ENCODE results near the gene CASZ1.

The CASZ1 gene

DNA sequence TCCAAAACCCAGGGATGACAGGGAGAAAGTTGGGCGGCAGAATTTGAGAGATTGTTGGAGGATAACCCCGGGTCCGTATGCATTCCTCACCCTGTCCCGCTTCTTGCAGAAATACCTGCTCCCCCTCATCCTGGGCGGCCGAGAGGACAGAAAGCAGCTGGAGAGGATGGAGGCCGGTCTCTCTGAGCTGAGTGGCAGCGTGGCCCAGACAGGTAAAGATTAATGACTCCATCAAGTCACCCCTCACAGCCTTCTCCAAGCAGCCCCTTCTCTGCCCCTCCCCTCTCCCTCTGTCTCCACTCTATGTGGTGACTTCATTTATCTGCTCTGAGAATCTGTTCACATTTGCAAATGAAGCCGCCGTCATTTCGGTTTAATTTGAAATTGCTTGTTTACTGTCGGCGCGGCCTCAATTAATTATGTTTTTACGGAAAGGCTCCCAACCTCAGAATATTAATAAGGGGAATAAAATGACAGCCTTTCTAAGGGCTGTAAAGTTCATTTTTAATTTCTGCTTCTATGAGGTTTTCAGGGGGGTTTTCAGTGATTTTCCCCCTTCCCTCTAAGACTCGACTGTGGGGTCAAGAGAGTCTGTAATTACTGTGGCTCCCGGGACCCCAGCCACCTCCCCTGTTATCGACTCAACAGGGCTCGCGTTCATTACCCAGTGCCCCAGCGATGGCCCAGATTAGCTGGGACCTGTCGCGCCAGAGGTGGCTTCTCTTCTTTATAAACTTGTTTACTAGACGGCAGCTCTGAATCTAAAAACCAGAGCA is 173.3 kb downstream of the CASZ1 start:
- no peak for DNase-seq (ENCODE audit: low read depth)

DNA sequence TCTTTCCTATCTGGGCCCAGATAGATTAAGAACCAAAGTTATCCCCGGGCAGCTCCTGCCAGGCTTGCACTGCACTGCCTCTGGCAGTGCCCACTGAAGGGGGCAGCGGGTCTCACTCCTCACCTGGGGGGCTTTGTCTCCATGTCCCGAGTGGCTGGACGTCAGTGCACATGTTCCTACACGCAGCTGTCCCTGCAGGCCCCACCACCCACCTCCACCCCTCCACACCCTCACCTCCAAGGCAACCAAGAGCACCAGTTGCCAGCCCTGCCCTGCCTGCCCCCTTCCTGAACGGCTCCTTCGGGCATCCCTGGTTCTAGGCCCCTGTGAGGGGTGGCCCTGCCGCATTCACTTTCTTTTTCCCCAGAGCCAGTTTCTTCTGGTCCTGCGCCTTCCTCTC is 174.5 kb downstream of the CASZ1 start:
- DNase-seq (ENCODE audit: low read depth): no peak

DNA sequence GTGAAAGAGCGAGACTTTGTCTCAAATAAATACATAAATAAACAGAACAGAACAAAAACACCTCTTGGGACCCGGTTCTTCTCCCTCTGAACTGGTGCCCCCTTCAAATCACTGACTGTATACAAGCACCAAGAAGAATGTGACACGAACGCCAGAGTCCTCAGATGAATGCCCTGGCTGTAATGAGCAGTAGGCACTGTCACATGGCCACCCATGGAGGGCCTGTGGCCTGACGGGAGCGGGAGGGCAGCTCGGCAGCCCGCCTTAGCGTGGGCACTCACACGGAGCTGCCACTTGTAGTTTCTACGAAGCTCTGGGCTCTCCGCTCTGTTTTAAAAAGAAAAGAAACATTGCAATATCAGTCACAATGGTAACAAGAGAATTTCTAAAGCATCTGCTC is 175.7 kb downstream of the CASZ1 start:
- DNase-seq (ENCODE audit: low read depth): no peak

DNA sequence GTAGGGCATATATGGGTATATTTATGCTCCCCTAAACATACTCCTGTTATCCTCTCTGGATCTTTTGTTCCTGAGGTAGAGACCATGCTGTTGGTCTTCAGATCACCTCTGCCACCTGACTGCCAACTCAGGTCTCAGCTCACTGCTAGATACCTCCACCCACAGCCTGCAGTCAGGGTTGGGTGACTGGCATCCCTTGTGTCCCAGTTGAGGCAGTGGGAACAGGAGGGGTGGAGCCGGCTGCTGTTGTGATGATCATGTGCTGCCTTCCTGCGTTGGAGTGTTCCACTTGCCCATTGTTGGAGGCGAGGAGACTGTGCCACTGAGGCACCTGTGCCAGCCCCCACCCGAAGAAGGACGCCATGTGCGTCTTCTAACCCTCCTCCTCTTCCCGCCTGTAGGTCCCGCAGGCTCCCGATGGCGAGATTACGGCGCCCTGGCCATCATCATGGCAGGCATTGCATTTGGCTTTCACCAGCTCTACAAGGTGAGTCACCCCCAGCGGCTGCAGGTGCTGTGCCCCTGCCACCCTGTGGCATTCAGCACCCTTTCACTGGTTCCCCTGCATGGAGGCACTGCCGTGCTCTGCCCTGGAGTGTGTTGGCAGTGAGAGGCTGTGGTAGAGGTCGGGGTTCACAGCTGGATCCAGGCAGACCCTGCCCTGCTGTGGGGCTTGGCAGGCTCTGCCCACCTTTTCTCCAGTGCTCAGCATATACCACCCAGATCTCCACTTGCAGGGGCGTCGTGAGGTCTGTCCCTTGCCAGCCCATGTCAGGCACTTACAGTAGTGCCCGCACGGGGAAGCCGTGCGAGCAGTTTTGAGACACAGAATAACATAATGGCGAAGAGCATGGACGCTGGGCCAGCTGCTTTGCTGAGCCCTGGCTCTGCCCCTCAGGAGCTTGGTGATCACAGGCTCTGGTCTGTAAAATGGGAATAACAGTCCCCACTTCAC is 178.2 kb downstream of the CASZ1 start:
- no peak for DNase-seq (ENCODE audit: low read depth)

DNA sequence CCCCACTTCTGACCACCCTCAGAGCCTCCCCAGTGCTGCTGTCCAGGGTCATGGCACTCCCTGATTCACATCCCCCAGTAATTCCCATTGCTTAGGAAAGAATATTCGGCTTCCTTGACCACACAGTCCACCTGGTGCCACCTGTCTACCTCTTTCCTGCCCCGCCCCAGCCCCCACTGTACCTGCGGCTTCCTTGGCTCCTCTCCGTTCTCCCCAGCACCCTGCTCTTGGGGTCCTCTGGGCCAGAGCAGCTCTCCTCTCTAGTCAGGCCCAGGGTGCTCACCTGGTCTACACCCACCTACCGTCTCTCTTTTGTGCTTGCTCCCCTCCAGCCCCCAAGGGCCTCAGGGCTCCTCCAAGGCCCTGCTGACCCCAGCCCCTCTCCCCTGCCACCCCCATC is 179.1 kb downstream of the CASZ1 start:
- DNase-seq (ENCODE audit: low read depth): no peak

DNA sequence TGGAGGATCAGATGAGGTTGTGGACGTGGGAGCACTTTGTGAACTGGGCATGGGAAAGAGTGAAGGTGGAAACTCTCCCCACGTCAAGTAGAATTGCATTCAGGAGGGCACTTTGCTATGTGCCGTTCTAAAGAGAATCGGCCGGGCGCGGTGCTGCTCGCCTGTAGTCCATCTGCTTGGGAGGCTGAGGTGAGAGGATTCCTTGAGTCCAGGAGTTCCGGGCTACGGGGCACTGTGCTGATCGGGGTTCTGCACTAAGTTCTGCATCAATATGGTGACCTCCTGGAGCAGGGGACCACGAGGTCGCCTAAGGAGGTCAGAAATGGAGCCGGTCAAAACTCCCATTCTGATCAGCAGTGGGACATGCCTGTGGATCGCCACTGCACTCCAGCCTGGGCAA is 179.8 kb downstream of the CASZ1 start:
- DNase-seq (ENCODE audit: low read depth): no peak

DNA sequence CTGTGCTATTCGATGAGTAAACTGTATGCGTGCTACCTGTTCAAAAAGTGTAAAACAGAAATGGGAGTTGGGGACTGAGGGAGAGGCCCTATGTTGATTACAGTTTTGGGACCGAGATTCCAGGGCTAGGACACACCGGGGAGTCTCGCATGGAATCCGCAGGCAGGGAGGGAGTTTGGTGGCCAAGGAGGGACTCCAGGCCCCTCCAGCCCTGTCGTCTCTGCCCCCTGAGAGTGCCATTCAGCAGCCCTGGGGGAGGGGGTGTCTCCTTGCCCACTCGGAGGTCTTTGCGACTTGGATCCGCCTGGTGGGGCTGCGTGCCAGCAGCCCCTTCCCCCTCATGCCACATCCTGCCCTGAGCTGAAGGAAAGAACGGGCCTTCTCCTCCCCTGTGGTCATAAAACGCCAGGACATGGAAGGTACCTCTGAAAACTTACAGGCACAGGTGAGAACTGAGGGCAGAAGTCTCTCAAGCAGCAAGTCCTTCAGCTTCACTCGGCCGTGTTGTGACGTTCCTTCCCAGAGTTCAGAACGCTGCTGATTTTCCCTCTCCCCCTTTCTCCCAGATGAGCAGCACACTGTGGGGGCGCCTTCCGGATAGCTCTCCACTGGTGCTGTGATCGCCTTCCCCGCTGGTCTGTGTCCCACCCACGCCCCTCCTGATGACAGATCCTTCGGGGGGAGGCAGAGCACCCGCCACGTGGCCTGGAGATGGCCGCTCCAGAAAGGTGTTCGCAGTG is 180.3 kb downstream of the CASZ1 start:
- no peak for DNase-seq (ENCODE audit: low read depth)

GRCh38 chr1:10615332-10615731 is 181.1 kb downstream of the CASZ1 start:
- no peak for DNase-seq (ENCODE audit: low read depth)

GRCh38 chr1:10614377-10615225 is 181.8 kb downstream of the CASZ1 start:
- no peak for DNase-seq (ENCODE audit: low read depth)

- no peak for DNase-seq (ENCODE audit: low read depth)
These were observed 182.6 kb downstream of the CASZ1 start for GRCh38 chr1:10613861-10614260.

DNA sequence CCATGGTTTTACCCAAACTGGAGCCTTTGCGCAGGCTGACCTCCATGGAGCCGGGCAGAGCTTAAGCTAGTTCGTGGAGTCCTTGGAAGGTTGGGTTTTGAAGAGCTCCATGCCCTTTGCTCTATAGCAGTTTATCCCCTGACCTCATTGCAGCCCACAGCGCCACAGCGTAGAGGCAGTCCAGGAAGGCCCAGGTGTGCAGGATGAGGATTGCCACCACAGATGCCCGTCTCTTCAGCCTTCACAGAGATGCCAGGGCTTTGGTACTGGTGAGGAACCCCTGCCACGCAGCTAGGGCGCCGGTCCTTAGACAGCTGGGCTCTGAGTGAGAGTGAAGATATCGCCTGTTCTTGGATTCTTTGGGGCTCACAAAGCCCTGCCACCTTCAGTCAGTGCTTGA is 183.1 kb downstream of the CASZ1 start:
- DNase-seq (ENCODE audit: low read depth): no peak

DNA sequence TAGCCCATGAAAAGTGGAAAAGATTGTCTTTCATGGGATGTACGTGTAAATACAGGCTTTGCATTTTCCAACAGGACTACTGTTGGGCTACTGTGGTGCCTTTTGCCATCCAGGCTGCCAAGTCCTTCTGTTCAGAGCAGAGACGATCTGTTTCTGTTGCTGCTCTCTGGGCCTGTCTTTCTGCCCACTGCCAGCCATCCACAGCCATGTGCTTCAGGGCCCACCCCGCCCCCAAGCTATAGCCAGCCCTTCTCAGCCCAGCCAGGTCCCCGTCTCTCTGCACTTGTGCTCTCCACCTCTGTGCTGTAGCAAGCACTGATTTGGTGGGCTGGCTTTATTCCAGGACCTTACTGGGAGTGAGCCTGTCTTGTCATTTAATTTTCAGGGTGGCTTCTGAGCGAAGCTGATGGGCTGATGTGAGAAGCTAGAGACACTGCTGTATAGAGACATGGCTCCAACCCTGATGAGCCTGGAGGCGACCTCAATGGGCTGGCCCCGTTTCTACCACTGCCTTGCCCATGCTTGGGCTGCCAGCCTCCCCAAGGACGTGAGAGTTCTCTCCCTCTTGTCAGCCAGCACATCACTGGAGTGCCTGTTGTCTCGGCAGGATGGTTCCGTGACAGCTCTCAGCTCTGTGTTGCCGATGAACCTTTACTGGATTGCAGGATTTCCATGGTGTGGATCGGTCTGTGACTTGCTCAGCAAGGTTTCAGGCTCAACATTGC is 183.8 kb downstream of the CASZ1 start:
- no peak for DNase-seq (ENCODE audit: low read depth)

DNA sequence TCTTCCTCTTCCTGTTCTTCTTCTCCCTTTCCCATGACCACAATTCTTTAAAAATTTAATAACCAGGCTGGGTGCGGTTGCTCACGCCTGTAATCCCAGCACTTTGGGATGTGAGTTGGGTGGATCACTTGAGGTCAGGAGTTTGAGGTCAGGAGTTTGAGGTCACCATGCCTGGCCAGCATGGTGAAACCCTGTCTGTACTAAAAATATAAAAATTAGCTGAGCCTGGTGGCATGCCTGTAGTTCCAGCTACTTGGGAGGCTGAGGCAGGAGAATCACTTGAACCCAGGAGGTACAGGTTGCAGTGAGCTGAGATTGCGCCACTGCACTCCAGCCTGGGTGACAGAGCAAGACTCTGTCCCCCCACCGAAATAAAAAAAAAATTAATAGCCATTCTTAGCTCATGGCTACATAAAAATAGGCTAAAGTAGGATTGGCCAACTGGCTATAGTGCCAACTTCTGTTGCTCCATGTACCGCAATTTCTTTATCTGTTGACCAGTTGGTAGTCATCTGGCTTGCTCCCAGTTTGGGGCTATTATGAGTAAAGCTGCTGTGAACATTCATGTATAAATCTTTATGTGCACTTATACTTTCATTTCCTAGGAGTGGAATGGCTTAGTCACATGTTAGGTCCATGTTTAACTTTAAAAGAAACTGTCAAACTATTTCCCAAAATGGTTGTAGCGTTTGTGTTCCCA is 185.4 kb downstream of the CASZ1 start:
- DNase-seq (ENCODE audit: low read depth): no peak

GRCh38 chr1:10608690-10609089 is 187.8 kb downstream of the CASZ1 start:
- no peak for DNase-seq (ENCODE audit: low read depth)

DNA sequence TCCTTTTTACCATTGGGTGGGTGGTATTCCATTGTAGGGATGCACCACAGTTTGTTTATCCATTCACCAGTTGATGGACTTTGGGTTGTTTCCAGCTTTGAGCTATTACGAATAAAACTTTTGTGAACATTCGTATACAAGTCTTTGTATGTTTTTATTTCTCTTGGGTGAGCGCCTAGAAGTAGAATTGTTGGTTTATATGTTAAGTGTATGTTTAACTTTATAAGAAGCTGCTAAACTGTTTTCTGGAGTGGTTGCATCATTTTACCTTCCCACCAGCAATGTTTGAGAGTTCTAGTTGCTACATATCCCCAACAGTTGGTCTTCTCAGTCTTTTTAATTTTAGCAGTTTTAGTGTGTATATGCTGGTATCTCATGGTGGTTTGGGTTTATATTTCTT is 189.2 kb downstream of the CASZ1 start:
- no peak for DNase-seq (ENCODE audit: low read depth)

DNA sequence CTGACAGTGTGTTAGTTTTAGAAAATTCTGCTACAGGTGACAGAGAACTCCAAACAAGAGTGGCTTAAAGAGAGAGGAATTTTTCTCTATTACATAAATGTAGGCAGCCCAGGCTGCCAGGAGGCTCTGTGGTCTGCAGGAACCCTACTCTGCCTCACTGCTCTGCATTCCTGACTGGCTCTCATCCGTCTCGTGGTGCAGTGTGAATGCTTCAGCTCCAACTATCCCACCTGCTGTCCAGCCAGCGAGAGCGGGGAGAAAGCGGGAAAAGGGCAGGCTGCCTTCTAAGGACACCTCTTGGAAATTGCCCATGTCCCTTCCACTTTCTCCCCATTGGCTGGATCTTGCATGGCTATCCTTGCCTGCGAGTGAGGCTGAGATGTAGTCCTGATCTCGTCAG is 190.4 kb downstream of the CASZ1 start:
- no peak for DNase-seq (ENCODE audit: low read depth)

DNA sequence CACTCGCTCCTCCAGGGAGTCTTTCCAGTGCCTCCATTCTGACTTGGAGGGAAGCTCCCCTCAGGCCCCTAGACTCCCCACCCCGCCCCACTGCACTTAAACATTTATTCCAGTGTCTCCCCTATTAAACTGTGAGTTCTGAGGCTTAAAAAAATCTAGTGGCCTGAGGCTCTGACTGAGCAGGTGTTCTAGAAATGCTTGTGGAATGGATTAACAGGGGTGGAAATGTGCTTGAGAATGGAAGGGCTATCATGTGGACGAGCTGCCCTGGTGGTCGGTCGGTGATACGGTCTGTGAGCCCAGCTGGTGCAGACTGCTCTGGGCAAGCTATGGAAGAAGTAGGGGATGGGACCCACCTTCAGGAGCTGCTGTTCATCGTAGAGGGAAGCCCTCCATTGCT is 191.5 kb downstream of the CASZ1 start:
- no peak for DNase-seq (ENCODE audit: low read depth)

DNA sequence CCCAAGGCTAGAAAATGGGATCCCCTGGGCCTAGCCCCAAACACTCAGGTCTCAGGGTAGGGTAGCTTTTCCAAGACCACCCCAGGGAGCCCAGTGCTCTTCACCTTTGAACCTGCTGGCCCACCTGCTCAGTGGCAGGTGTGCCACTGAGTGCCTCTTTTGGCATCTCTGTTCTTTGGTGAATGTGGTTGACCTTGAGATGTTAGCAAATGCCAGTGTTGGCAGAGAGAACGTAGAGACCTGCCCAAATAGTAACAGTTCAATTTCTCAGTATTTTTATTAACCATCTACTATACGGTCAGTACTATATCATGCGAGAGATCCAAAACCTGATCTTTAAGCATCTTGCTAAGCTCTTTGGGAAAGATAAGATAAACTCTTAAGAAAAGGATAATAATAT is 193.5 kb downstream of the CASZ1 start:
- no peak for DNase-seq (ENCODE audit: low read depth)

GRCh38 chr1:10601342-10602070 is 194.9 kb downstream of the CASZ1 start:
- no peak for DNase-seq (ENCODE audit: low read depth)
